GM12892 (cell line): ENCODE measurements around the gene LSAMP.

Experiments used
- DNase-seq: peaks from one replicate; pipeline ENCODE4 v3.0.0; 2011; ENCODE audit not compliant: insufficient read length
- FAIRE-seq: peaks from 2 replicates; lab custom pipeline; 2011; peaks lifted over from hg19 to GRCh38; lab: Jason Lieb, UNC
- POLR2A ChIP-seq: IDR thresholded peaks from 2 replicates; pipeline ENCODE4 v1.6.1; 2011; ENCODE audit warnings: low read depth, low read length, control low read depth
- POLR2AphosphoS5 ChIP-seq: IDR thresholded peaks from 2 replicates; pipeline ENCODE4 v1.6.1; 2011; ENCODE audit warnings: low read depth, low read length, control low read depth
- TAF1 ChIP-seq: IDR thresholded peaks from 2 replicates; pipeline ENCODE4 v1.6.1; 2011; ENCODE audit warnings: low read depth, mild to moderate bottlenecking, control low read depth, low read length, borderline replicate concordance

Gene LSAMP

GRCh38 chr3:115999613-116000012 lies 445.7 kb downstream of the LSAMP start:
- FAIRE-seq, result no peak
- DNase-seq, result no peak
- TF ChIP-seq TAF1 (no peak), POLR2A (no peak), POLR2AphosphoS5 (no peak)

DNA sequence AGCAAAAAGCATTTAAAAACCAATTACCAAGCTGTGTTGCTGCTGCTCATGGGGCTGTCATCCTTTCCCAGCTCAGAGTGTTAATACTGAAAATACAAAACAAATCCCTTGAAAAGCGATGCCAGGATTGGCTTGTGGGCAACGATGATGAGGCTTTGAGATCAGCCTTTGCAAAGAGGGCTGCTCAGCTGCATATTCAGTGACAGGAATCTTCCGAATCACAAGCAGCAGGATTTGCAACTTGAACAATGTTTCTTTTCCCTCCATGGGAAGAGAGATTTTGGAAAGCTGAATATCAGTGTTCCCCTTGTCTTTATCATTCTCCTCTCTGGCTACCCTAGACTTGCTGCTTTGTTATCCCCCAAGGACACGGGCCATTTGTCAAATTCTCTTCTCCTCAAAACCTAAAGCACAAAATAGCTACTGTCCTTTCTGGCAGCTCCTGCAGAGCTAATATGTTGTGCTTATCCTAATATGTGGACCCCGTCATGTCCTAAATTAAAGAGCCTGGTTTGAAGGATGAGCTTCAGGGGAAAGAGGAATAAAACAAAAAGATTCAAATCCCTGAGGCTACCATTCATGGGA lies 446.2 kb downstream of the LSAMP start:
- no peak for FAIRE-seq
- DNase-seq, result no peak

DNA sequence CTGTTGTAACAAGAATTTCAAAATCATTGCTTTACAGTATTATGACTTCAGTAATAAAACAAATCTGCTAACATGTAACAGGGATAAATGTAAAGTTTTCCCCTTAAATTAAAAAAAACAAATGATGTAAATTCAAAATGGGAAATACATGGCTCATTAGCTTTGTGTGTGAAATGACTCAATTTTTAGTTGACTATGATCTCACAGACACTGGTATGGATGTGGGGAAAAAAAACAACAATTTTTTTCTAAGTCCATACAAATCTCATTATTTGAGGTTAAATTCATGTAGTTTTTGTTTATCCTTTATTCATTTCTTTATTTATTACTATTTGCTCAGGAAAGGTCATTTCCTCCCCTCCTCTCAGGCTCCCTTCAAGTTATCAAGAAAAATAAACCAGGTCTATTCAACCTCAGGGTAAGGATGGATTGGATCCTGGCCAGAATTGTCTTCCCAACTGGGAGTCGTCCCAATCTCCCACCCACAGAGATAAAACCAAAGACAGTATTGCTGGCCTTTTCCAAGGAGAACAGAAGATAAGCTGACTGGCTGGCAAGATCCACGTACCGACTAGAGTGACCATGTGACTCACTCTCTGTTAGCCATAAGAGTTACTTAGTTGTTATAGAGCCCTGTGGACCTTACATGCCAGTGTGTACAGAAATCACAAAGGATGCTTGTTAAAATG lies 448.7 kb downstream of the LSAMP start:
- TF ChIP-seq POLR2AphosphoS5, result no peak
- no peak for TF ChIP-seq TAF1
- no peak for TF ChIP-seq POLR2A
- no peak for DNase-seq
- no peak for FAIRE-seq

More for the DNA sequence above, 446.2 kb downstream of the LSAMP start:
- TF ChIP-seq TAF1 (no peak), POLR2A (no peak), POLR2AphosphoS5 (no peak)

DNA sequence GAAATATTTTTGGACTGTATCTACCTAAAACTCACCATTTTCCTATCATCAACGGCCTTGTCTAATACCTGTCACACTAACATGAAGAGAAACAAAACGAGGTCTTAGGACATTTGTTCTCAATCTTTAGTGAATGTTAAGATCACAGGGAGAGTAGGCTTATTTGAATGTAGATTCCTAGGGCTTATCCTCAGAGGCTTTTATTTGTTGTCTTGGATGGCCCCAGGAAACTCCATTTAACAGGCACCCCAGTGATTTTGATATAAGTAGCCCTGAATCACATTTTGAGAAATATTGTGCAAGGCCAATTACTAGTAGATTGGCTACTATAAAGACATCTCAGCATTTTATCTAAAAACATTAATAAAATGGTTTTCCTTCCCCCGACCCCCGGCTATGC lies 454.6 kb downstream of the LSAMP start:
- no peak for FAIRE-seq

GRCh38 chr3:115989684-115990421 lies 455.4 kb downstream of the LSAMP start:
- TF ChIP-seq TAF1 (no peak), POLR2AphosphoS5 (no peak), POLR2A (no peak)
- DNase-seq (no peak), FAIRE-seq (no peak)

More for the DNA sequence above, 454.6 kb downstream of the LSAMP start:
- TF ChIP-seq POLR2A (no peak), POLR2AphosphoS5 (no peak), TAF1 (no peak)
- no peak for DNase-seq

DNA sequence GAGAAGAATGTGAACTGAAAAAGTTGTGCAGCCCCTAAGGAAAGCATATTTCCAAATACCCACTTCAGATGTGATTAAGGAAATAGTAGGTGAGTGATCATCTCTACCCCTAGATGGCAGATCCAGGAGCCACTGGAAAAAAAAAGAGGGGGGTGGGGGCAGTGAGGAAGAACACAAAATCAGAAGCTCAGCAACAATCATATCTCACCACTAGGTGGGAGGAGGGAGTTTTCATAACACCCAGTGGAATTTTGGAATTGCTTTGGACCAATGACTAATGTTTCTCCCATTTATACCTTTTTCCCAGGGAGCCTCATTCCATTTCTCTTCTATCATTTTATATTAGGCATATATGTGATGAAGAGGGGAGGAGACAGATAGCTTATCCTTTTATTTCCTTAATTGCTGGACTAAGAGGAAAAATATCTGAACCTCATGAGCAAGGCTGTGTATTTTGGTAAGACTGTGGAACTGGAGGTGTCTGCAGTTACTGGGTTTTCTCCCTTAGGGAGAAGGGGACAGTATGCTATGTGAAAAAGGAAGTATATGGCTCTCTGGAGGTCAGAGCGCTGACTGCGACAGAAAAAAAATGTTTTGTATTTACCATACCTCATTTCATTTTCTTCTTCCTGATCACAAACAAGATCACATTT lies 458.6 kb downstream of the LSAMP start:
- no peak for DNase-seq
- FAIRE-seq, result no peak
- TF ChIP-seq POLR2AphosphoS5 (no peak), TAF1 (no peak), POLR2A (no peak)

DNA sequence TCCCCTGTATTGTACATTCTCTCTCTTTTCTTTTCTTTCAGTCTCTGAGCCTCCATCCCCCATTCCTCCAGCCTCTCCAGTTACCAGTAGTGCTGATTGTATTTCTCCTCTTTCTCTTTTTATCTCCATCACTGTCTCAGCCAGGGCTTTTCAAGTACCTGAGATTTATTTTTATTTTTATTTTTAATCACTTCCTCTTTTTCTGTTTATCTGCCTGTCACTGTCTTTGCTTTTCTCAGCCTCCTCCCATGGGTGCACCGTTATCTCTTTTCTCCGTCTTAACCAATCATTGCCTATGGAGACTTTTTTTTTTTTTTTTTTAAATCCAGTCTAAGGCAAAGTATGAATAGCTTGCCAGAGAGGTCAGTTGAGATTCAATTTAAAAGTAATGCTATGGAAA lies 462.7 kb downstream of the LSAMP start:
- no peak for TF ChIP-seq POLR2AphosphoS5
- no peak for TF ChIP-seq TAF1
- no peak for TF ChIP-seq POLR2A
- DNase-seq (no peak), FAIRE-seq (no peak)

GRCh38 chr3:115982108-115982507 lies 463.2 kb downstream of the LSAMP start:
- TF ChIP-seq POLR2AphosphoS5 (no peak), TAF1 (no peak), POLR2A (no peak)
- FAIRE-seq, result no peak
- no peak for DNase-seq

GRCh38 chr3:115980709-115981108 lies 464.6 kb downstream of the LSAMP start:
- peak; percentile 75 for FAIRE-seq

GRCh38 chr3:115977866-115978265 lies 467.4 kb downstream of the LSAMP start:
- TF ChIP-seq TAF1 (no peak), POLR2A (no peak), POLR2AphosphoS5 (no peak)
- FAIRE-seq (no peak), DNase-seq (no peak)

More at GRCh38 chr3:115980709-115981108, 464.6 kb downstream of the LSAMP start:
- DNase-seq, result no peak
- TF ChIP-seq POLR2A (no peak), TAF1 (no peak), POLR2AphosphoS5 (no peak)

GRCh38 chr3:115975796-115976195 lies 469.5 kb downstream of the LSAMP start:
- no peak for DNase-seq
- no peak for TF ChIP-seq POLR2A
- no peak for TF ChIP-seq POLR2AphosphoS5
- no peak for TF ChIP-seq TAF1
- FAIRE-seq, result no peak
